GM19240 (cell line): ENCODE data around the gene PSD2.

Experiments used
- DNase-seq: peaks from one replicate; pipeline ENCODE4 v3.0.0; 2011; ENCODE audit warnings: low spot score; ENCODE audit not compliant: insufficient read length

PSD2 gene

GRCh38 chr5:139795074-139796001, at the start of gene PSD2:
PSD2 (plus strand) TSS chr5:139795808; CDS start chr5:139809441, 13,633 bp downstream.
- DNase-seq: no peak

- DNase-seq: no peak
Measured at GRCh38 chr5:139746691-139747582, 48.7 kb upstream of the PSD2 start.

DNA sequence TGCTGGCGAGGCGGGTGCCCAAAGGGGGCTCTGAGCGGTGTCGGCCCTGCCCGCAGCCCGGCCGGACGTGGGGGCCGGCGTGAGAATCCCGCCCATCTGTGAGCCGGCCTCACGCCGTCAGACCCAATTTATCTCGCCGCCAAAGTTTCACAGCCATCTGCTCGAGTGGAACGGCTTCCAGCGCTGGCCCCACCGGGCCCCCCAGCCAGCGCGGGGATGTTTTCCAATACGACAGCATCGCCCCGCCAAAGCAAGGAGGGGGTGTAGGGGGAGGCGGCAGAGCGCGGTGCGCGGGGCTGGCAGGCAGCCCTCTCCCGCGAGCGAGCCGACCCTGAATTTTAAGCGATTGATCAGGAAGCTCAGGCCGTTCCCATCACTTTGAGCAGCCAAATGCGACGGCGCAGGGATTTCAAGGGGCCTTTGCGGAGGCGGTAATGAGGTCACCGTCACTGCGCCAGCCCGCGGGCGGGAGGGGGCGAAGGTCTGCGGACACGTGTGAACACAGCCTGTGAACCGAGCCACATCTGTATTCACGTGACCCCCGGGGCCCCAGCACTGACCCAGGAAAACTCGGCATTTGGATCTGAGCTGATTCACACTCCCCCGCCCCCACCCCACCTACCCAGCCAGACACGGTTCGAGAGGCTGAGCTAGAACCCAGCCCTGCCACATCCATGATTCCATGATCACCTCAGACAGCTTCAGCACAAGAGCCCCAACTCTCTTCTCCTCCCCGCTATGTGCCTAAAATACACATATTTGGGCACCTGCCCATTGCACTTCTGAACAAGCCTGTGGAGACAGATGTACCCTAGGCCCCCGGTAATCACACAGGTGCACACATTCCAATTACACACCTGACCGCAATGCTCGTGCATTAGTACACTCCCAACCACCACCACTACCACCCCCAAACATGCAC, 47.8 kb upstream of the PSD2 start:
- no peak for DNase-seq

GRCh38 chr5:139748505-139748826, 47.1 kb upstream of the PSD2 start:
- DNase-seq: no peak

GRCh38 chr5:139749242-139749641, 46.4 kb upstream of the PSD2 start:
- DNase-seq: no peak

GRCh38 chr5:139751236-139751635, 44.4 kb upstream of the PSD2 start:
- no peak for DNase-seq

DNA sequence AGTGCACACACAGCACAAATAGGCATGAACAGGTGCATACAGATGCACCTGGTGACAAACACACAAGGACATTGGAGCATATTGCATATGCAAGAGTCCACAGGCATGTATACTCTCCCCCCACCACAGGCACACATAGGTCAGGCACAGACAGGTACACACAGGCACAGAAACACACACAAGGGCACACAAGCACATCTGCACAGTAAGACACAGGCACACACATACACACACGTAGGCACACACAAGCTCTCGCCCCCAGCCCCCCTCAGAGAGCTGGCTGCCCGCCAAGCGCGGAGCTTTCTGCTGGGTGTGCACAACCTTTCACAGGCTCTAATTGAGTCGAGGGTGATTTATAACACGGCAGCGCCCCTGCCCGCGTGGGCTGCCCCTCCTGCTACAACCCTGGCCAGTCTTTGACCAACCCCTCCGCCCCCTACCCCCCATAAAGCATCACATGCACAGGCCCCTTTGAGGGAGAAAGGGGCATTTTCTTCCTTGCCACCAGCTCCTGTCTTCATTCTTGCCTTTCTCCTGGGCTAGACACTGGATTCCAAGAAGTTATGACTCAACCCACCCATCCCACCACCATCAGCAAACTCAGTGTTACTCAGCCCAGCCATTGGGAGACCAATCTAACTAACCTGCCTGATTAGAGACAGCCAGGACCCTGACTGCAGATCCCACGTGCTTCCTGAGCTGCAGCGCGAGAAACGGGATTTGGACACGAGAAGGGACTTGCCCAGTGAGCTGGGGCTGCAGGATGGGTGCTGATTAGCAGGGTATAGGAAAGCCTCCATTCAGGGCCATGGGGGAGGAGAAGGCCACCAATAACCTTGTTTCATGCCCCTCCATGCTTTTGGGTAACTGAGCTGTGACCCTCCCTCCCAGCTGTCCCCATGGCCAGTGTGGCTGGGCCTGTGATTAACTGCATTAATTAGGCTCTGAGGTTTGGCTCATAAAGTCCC, 42.8 kb upstream of the PSD2 start:
- DNase-seq: no peak

DNA sequence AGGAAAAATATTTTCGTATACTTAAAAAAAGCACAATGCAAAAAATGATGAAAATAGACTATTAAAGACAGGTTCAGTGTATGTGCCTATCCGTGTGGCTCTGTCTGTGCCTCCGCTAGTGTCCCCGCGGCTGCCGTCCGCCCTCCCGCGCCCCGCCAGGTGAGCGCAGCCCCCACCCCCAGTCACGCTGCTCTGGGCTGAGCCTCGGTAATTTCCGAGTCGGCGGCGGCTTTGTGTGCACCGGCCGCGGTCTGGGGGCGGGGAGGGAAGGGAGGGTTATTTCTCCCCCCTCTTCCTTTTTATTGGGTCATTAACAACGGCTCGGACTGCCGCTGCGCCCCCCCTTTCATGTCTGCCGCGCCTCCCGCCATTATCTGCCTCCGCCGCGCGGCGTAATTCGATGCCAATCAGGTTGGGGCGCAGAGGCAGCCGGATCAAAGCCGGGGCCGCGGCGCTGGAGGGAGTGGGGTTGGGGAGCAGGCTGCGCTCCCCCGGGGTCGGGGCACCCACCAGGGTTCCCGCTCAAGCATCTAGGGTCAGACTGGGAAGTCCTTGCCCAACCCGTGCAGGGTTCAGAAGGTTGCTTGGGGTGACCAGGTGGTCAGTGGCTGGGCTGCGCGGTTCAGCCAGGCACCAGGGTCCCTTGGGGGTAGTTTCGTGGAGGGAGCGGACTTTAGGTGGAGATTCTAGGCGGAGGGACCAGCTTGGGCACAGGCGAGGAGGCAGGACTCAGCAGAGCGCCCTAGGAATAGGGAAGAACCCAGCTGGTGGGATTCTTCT, 39.5 kb upstream of the PSD2 start:
- DNase-seq: no peak

- no peak for DNase-seq
Measured at GRCh38 chr5:139756971-139757370, 38.6 kb upstream of the PSD2 start.

DNA sequence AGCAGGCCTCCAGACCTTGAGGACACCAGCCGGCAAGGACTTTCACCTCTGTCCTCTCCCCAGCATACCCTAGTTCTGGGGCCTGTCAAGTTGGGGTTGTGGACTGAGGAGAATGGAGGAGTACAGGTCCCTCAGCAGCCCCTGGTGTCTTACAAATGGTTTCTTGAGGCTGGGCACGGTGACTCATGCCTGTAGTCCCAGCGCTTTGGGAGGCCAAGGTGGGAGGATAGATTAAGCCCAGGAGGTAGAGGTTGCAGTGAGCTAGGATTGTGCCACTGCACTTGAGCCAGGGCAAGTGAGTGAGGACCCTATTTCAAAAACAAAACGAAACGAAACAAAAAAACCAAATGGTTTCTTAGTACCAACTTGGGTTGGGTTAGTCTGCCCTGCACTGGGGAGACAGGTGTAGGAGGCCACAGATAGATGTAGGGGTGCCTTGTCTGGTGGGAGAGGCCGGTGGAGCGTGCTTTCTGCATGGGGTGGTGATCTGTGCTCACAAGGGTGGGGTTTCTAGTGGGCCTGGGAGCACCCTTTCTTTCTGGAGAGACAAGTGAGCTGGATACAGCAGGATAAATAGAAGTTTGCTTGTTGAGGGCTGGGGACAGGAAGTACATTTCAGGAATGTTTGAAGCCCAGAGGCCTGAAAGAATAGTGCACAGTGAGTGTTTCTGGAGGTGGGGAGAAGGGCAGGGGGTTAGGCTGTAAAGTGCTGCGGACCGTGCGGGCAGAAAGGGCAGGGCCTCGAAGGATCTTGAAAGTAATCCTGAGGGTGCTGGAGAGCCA, 37.7 kb upstream of the PSD2 start:
- no peak for DNase-seq

- no peak for DNase-seq
Measured at GRCh38 chr5:139758510-139759075, 37.0 kb upstream of the PSD2 start.

GRCh38 chr5:139759219-139759721, 36.3 kb upstream of the PSD2 start:
- no peak for DNase-seq

DNA sequence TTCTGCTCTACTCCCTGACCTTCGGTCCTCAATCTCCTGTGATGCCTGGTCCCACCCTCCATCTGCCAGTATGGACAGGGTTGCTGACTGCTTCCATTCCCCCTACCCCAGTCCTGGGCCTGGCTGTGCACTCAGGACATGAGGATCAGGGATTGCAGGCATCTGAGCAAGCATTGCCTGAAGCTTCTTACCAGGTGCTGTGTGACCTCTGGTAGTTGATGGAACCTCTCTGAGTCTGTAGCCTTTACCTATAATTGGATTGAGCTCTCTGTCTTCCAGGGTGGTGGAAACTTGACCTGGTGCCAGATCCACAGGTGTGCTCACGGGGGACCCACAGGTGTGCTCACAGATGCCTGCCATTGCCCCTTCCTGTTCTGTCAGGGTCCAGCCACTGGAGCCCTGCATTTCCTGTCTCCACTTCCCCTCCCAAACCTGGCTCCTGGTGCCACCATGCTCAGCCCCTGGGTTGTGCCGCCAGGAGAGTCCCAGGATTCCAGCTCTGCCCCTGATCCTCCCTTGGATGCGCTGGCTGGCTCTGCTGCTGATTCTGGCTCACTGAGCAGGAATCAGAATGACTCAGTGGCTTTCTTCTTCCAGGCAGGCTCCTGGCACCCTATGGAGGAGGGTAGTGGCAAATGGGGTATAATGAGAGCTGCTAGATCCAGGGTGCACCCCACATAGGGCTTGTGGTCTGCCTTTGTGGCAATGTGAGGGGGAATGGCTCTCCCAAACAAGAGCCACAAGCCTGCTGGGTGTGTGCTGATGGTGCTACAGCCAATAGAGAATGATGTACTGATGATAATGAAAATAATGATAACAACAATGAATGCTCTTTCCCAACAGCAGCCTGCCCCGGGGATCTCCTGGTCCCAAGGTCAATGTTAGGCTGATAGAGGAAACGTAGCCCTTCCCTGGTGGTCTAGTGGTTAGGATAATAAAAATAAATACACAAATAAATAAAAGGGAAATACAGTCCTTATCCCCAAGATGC, 35.2 kb upstream of the PSD2 start:
- DNase-seq: no peak

DNA sequence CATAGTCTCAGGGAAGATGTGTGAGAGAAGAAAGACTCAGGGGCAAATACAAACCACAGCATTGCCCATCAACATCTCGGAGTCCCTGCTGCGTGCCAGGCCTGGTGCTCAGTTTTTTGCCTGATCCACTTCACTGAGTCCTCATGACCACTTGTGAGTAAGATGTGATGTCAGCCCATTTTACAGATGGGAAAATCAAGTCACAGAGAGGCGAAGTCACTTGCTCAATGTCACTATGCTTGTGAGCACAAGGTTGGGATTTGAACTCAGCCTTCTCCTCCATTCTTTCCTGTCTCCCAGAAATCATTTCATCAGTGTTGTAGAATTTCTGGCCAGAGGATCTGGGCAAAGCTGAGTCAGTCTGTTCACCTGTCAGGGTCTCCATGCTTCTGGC, 34.6 kb upstream of the PSD2 start:
- no peak for DNase-seq

DNA sequence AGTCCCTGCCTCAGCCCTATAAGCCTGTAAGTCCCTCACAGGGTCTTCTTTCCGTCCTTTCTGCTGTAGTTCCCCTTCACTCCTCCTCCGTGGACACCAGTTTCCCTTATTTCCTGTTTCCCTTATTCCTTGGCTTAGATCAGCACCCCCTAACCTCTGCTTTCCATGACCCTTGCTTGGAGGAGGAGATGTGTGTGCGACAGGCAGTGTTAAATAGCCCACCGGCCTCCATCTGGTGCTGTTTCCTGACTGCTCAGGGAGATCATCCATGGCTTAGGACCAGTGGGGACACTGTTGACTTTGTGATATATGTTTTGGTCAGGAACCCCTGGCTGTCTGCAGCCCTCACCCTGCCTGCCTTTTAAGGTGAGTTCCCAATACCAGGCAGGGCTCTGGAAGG, 34.1 kb upstream of the PSD2 start:
- no peak for DNase-seq

GRCh38 chr5:139762615-139763170, 32.9 kb upstream of the PSD2 start:
- DNase-seq: no peak
